ENCODE measurements around the gene FLT1.

The FLT1 gene

GRCh38 chr13:28451482-28452217 is 43.3 kb downstream of the FLT1 start:
- Mint-ChIP-seq H3K27me3 (peaks cover 15 to 51% of the 10 kb centered on the region in 2 donors), H3K27ac (no peak overlapping the region), H3K4me1 (ENCODE audit: low read depth in 2 of 2) (no peaks in the 10 kb centered on the region), H3K4me3 (no peak overlapping the region), H3K9me3 (no peaks in the 10 kb centered on the region), H3K36me3 (ENCODE audit: insufficient read depth) (no peaks in the 10 kb centered on the region)
- ATAC-seq (replicated peaks) (no peak), DNase-seq (no peak)

GRCh38 chr13:28449826-28450773 is 44.8 kb downstream of the FLT1 start:
- Mint-ChIP-seq H3K4me1 (ENCODE audit: low read depth in 2 of 2) (no peaks in the 10 kb centered on the region), H3K27ac (no peak overlapping the region), H3K36me3 (ENCODE audit: insufficient read depth) (no peaks in the 10 kb centered on the region), H3K27me3 (peaks cover 15 to 38% of the 10 kb centered on the region in 2 donors), H3K9me3 (no peaks in the 10 kb centered on the region), H3K4me3 (no peak overlapping the region)
- DNase-seq, result no peak
- ATAC-seq (replicated peaks), result no peak

- Mint-ChIP-seq H3K36me3 (ENCODE audit: insufficient read depth) (no peaks in the 10 kb centered on the region), H3K4me1 (ENCODE audit: low read depth in 2 of 2) (no peaks in the 10 kb centered on the region), H3K9me3 (no peaks in the 10 kb centered on the region), H3K27me3 (peaks cover 15 to 38% of the 10 kb centered on the region in 2 donors), H3K27ac (no peak overlapping the region), H3K4me3 (no peak overlapping the region)
- DNase-seq (no peak), ATAC-seq (replicated peaks) (no peak)
Measured at GRCh38 chr13:28448651-28449358, 46.1 kb downstream of the FLT1 start.

- no peaks in the 10 kb centered on the region for H3K4me1 Mint-ChIP-seq (ENCODE audit: low read depth in 2 of 2)
- H3K36me3 Mint-ChIP-seq (ENCODE audit: insufficient read depth), result no peaks in the 10 kb centered on the region
- no peak for DNase-seq
- H3K4me3 Mint-ChIP-seq, result no peak overlapping the region
- no peak for ATAC-seq (replicated peaks)
- H3K27me3 Mint-ChIP-seq, result peaks cover 19 to 38% of the 10 kb centered on the region in 2 donors
- H3K9me3 Mint-ChIP-seq, result no peaks in the 10 kb centered on the region
- H3K27ac Mint-ChIP-seq, result no peak overlapping the region
Measured at GRCh38 chr13:28447989-28448388, 46.9 kb downstream of the FLT1 start.

GRCh38 chr13:28447206-28447605 is 47.7 kb downstream of the FLT1 start:
- peaks cover 23 to 40% of the 10 kb centered on the region in 2 donors for H3K27me3 Mint-ChIP-seq
- H3K9me3 Mint-ChIP-seq, result no peaks in the 10 kb centered on the region
- no peak for ATAC-seq (replicated peaks)
- no peaks in the 10 kb centered on the region for H3K4me1 Mint-ChIP-seq (ENCODE audit: low read depth in 2 of 2)
- no peak overlapping the region for H3K4me3 Mint-ChIP-seq
- DNase-seq, result no peak
- H3K36me3 Mint-ChIP-seq (ENCODE audit: insufficient read depth), result no peaks in the 10 kb centered on the region
- H3K27ac Mint-ChIP-seq, result no peak overlapping the region

- DNase-seq (no peak), ATAC-seq (replicated peaks) (no peak)
- H3K27me3 Mint-ChIP-seq, result peaks cover 35 to 45% of the 10 kb centered on the region in 2 donors
- H3K4me1 Mint-ChIP-seq (ENCODE audit: low read depth in 2 of 2), result no peaks in the 10 kb centered on the region
- H3K36me3 Mint-ChIP-seq (ENCODE audit: insufficient read depth), result no peaks in the 10 kb centered on the region
- no peaks in the 10 kb centered on the region for H3K9me3 Mint-ChIP-seq
- no peak overlapping the region for H3K4me3 Mint-ChIP-seq
- H3K27ac Mint-ChIP-seq, result no peak overlapping the region
Measured at GRCh38 chr13:28442839-28443238, 52.1 kb downstream of the FLT1 start.

- no peaks in the 10 kb centered on the region for H3K9me3 Mint-ChIP-seq
- peaks cover 46 to 55% of the 10 kb centered on the region in 2 donors for H3K27me3 Mint-ChIP-seq
- DNase-seq (no peak), ATAC-seq (replicated peaks) (no peak)
- H3K27ac Mint-ChIP-seq, result no peak overlapping the region
- H3K4me3 Mint-ChIP-seq, result no peak overlapping the region
- no peaks in the 10 kb centered on the region for H3K4me1 Mint-ChIP-seq (ENCODE audit: low read depth in 2 of 2)
- H3K36me3 Mint-ChIP-seq (ENCODE audit: insufficient read depth), result no peaks in the 10 kb centered on the region
Measured at GRCh38 chr13:28441529-28441928, 53.4 kb downstream of the FLT1 start.

GRCh38 chr13:28440774-28441504 is 54.0 kb downstream of the FLT1 start:
- H3K36me3 Mint-ChIP-seq (ENCODE audit: insufficient read depth), result no peaks in the 10 kb centered on the region
- H3K4me1 Mint-ChIP-seq (ENCODE audit: low read depth in 2 of 2), result no peaks in the 10 kb centered on the region
- peaks cover 52 to 58% of the 10 kb centered on the region in 2 donors for H3K27me3 Mint-ChIP-seq
- no peak overlapping the region for H3K4me3 Mint-ChIP-seq
- no peak overlapping the region for H3K27ac Mint-ChIP-seq
- ATAC-seq (replicated peaks) (no peak), DNase-seq (no peak)
- H3K9me3 Mint-ChIP-seq, result no peaks in the 10 kb centered on the region

GRCh38 chr13:28438598-28439334 is 56.2 kb downstream of the FLT1 start:
- Mint-ChIP-seq H3K4me3 (no peak overlapping the region), H3K27ac (no peak overlapping the region), H3K27me3 (peaks cover 63 to 67% of the 10 kb centered on the region in 2 donors), H3K9me3 (no peaks in the 10 kb centered on the region), H3K4me1 (ENCODE audit: low read depth in 2 of 2) (no peaks in the 10 kb centered on the region), H3K36me3 (ENCODE audit: insufficient read depth) (no peaks in the 10 kb centered on the region)
- DNase-seq (no peak), ATAC-seq (replicated peaks) (no peak)

- Mint-ChIP-seq H3K4me1 (ENCODE audit: low read depth in 2 of 2) (no peaks in the 10 kb centered on the region), H3K9me3 (no peaks in the 10 kb centered on the region), H3K27me3 (peaks cover 57 to 67% of the 10 kb centered on the region in 2 donors), H3K4me3 (no peak overlapping the region), H3K36me3 (ENCODE audit: insufficient read depth) (no peaks in the 10 kb centered on the region), H3K27ac (no peak overlapping the region)
- DNase-seq, result no peak
- ATAC-seq (replicated peaks), result no peak
Measured at GRCh38 chr13:28438067-28438466, 56.9 kb downstream of the FLT1 start.

- H3K36me3 Mint-ChIP-seq (ENCODE audit: insufficient read depth), result no peaks in the 10 kb centered on the region
- no peak overlapping the region for H3K4me3 Mint-ChIP-seq
- peaks cover 44 to 70% of the 10 kb centered on the region in 2 donors for H3K27me3 Mint-ChIP-seq
- no peak overlapping the region for H3K27ac Mint-ChIP-seq
- no peaks in the 10 kb centered on the region for H3K9me3 Mint-ChIP-seq
- H3K4me1 Mint-ChIP-seq (ENCODE audit: low read depth in 2 of 2), result no peaks in the 10 kb centered on the region
- ATAC-seq (replicated peaks) (no peak), DNase-seq (no peak)
Measured at GRCh38 chr13:28435917-28436316, 59.0 kb downstream of the FLT1 start.

GRCh38 chr13:28434926-28435325 is 60.0 kb downstream of the FLT1 start:
- no peaks in the 10 kb centered on the region for H3K36me3 Mint-ChIP-seq (ENCODE audit: insufficient read depth)
- no peak overlapping the region for H3K4me3 Mint-ChIP-seq
- no peaks in the 10 kb centered on the region for H3K9me3 Mint-ChIP-seq
- ATAC-seq (replicated peaks) (no peak), DNase-seq (no peak)
- H3K27ac Mint-ChIP-seq, result no peak overlapping the region
- H3K27me3 Mint-ChIP-seq, result peaks cover 39 to 62% of the 10 kb centered on the region in 2 donors
- no peaks in the 10 kb centered on the region for H3K4me1 Mint-ChIP-seq (ENCODE audit: low read depth in 2 of 2)
